NCI-H345 treated with DMSO at 0.1 percent for 48 hours (cell line): ENCODE data around the gene ATP8B4.

Source experiments
- DNase-seq: peaks from one replicate; lab custom pipeline; 2025; ENCODE audit not compliant: unreplicated experiment; lab: John Stamatoyannopoulos, UW

Gene ATP8B4

GRCh38 chr15:49824775-49825099 is 294.3 kb downstream of the ATP8B4 start:
- no peak for DNase-seq

- DNase-seq = no peak
Observed at GRCh38 chr15:49823987-49824774, 294.9 kb downstream of the ATP8B4 start.

GRCh38 chr15:49817100-49817499 is 301.9 kb downstream of the ATP8B4 start:
- no peak for DNase-seq

- no peak for DNase-seq
Observed at GRCh38 chr15:49815950-49816349, 303.1 kb downstream of the ATP8B4 start.

- DNase-seq = no peak
Observed at GRCh38 chr15:49815526-49815925, 303.5 kb downstream of the ATP8B4 start.

GRCh38 chr15:49814709-49815108 is 304.3 kb downstream of the ATP8B4 start:
- no peak for DNase-seq

- DNase-seq = no peak
Observed at GRCh38 chr15:49813625-49814024, 305.4 kb downstream of the ATP8B4 start.

- no peak for DNase-seq
Observed at GRCh38 chr15:49810720-49811119, 308.3 kb downstream of the ATP8B4 start.

GRCh38 chr15:49809894-49810609 is 309.0 kb downstream of the ATP8B4 start:
- DNase-seq = no peak

- no peak for DNase-seq
Observed at GRCh38 chr15:49808341-49808740, 310.7 kb downstream of the ATP8B4 start.
